ENCODE data around the gene SUPT16H.

The SUPT16H gene

GRCh38 chr14:21302013-21302835 is 81.6 kb downstream of the SUPT16H start:
- DNase-seq (ENCODE audit: low spot score) = no peak
